Measurements from ENCODE around the gene DAPK1.
A peak's percentile ranks its signal among the peaks of the same experiment; 100 is the strongest.

Gene DAPK1

GRCh38 chr9:87682618-87683017, 185.0 kb downstream of the DAPK1 start:
- DNase-seq, result no peak

GRCh38 chr9:87683751-87684626, 186.3 kb downstream of the DAPK1 start:
- peak in 1 of 56 donors; percentile 23 for DNase-seq

GRCh38 chr9:87684627-87685219, 187.1 kb downstream of the DAPK1 start:
- DNase-seq, result peak in 24 of 56 donors; percentile 12 to 69 (median 29)

GRCh38 chr9:87685441-87685840, 187.8 kb downstream of the DAPK1 start:
- no peak for DNase-seq

GRCh38 chr9:87685871-87686519, 188.3 kb downstream of the DAPK1 start:
- peak in 10 of 56 donors; percentile 14 to 48 (median 24) for DNase-seq

- DNase-seq, result peak in 2 of 56 donors; percentile 18 to 39
Observed at GRCh38 chr9:87686520-87687090, 188.9 kb downstream of the DAPK1 start.

GRCh38 chr9:87687207-87687606, 189.5 kb downstream of the DAPK1 start:
- no peak for DNase-seq

- no peak for DNase-seq
Observed at GRCh38 chr9:87694236-87694755, 196.6 kb downstream of the DAPK1 start.

- no peak for DNase-seq
Observed at GRCh38 chr9:87695523-87695922, 197.9 kb downstream of the DAPK1 start.

- no peak for DNase-seq
Observed at GRCh38 chr9:87696641-87697040, 199.0 kb downstream of the DAPK1 start.

- no peak for DNase-seq
Observed at GRCh38 chr9:87698069-87698809, 200.6 kb downstream of the DAPK1 start.

GRCh38 chr9:87699835-87700234, 202.2 kb downstream of the DAPK1 start:
- DNase-seq, result no peak

GRCh38 chr9:87701491-87701890, 203.8 kb downstream of the DAPK1 start:
- no peak for DNase-seq

GRCh38 chr9:87701931-87702421, 204.3 kb downstream of the DAPK1 start:
- no peak for DNase-seq

GRCh38 chr9:87702921-87703320, 205.3 kb downstream of the DAPK1 start:
- DNase-seq, result no peak

- DNase-seq, result no peak
Observed at GRCh38 chr9:87703636-87704276, 206.1 kb downstream of the DAPK1 start.

- DNase-seq, result no peak
Observed at GRCh38 chr9:87704342-87704741, 206.7 kb downstream of the DAPK1 start.

GRCh38 chr9:87706066-87706739, 208.5 kb downstream of the DAPK1 start:
- no peak for DNase-seq

GRCh38 chr9:87707805-87708506, 210.3 kb downstream of the DAPK1 start:
- no peak for DNase-seq
